HG03457 (cell line): Measurements from ENCODE around the gene ING4.
"Not testable (repeated sequence)": the region's sequence is repeated elsewhere in the genome, so short reads cannot be mapped to it uniquely, and the experiment has no call there.

ENCODE experiments used
- ATAC-seq: cut with Tn5 transposase; IDR thresholded peaks from one replicate; pipeline ENCODE4 v1.9.1; 2021; ENCODE audit warnings: moderate number of reproducible peaks; ENCODE audit not compliant: unreplicated experiment

ING4 gene

GRCh38 chr12:6662906-6663742 is at the start of gene ING4:
Gene ING4 (minus strand): TSS chr12:6663119. CDS start chr12:6663101, 18 bp downstream.
- peak; percentile 83 for ATAC-seq

DNA sequence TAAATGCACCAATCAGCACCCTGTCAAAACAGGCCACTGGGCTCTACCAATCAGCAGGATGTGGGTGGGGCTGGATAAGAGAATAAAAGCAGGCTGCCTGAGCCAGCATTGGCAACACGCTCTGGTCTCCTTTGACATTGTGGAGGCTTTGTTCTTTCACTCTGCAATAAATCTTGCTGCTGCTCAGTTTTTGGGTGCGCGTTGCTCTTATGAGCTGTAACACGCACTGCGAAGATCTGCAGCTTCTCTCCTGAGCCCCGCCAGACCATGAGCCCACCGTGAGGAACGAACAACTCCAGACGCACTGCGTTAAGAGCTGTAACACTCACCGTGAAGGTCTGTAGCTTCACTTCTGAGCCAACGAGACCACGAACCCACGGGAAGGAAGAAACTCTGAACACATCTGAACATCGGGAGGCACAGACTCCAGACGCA is 46.1 kb upstream of the ING4 start:
- no peak for ATAC-seq

DNA sequence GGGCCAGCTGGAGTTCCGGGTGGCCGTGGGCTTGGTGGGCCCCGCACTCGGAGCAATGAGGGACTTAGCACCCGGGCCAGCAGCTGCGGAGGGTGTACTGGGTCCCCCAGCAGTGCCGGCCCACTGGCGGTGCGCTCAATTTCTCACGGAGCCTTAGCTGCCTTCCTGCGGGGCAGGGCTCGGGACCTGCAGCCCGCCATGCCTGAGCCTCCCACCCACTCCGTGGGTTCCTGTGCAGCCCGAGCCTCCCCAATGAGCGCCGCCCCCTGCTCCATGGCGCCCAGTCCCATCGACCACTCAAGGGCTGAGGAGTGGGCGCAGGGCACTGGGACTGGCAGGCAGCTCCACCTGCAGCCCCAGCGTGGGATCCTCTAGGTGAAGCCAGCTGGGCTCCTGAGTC is 45.4 kb upstream of the ING4 start:
- ATAC-seq, result not testable (repeated sequence)

GRCh38 chr12:6703631-6704030 is 40.7 kb upstream of the ING4 start:
- no peak for ATAC-seq

- ATAC-seq, result no peak
These were observed 38.3 kb upstream of the ING4 start for GRCh38 chr12:6701078-6701768.

- no peak for ATAC-seq
These were observed 37.7 kb upstream of the ING4 start, which contains the start of gene PIANP for GRCh38 chr12:6700646-6701051. Gene PIANP (minus strand): TSS chr12:6700815. CDS start chr12:6698061, 2,754 bp downstream.

- no peak for ATAC-seq
These were observed 37.2 kb upstream of the ING4 start for GRCh38 chr12:6699989-6700645.

GRCh38 chr12:6699259-6699988 is 36.5 kb upstream of the ING4 start:
- ATAC-seq, result no peak

- ATAC-seq, result no peak
These were observed 35.6 kb upstream of the ING4 start for GRCh38 chr12:6698352-6699046.

DNA sequence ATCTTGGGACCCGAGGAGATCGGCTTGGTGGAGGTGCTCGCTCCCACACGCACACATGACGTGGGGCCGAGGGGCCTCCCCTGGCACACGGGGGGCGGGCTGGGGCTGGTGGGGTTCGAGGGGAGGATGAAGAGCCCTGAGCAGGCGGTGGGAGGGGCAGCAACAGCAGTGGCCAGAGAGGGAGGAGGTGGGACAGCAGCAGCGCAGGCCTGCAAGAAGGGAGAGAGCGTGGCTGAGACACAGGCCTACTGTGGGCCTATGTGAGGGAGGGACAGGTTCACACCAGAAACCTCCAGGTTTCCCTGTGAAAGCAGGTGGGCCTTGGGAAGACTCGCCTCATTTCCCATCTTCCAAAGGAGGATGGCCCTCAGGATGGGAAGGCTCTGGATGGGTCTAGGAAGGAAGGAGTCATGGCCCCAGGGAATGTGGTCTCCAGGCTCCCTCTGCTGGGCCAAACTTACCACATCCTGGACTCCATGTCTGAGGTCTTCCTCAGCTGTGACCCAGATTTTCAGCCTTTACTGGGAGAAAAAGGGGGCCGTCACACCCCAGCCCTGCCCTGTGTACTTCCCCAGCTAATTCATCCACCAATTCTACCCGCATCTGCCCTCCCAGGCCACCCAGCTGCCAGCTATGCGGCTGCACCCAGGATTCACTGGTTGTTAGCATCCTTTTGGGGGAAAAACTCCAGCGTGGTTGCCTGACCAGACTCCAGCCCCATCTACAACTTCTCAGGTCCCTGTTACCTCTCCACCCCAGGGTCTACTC is 34.8 kb upstream of the ING4 start:
- no peak for ATAC-seq

DNA sequence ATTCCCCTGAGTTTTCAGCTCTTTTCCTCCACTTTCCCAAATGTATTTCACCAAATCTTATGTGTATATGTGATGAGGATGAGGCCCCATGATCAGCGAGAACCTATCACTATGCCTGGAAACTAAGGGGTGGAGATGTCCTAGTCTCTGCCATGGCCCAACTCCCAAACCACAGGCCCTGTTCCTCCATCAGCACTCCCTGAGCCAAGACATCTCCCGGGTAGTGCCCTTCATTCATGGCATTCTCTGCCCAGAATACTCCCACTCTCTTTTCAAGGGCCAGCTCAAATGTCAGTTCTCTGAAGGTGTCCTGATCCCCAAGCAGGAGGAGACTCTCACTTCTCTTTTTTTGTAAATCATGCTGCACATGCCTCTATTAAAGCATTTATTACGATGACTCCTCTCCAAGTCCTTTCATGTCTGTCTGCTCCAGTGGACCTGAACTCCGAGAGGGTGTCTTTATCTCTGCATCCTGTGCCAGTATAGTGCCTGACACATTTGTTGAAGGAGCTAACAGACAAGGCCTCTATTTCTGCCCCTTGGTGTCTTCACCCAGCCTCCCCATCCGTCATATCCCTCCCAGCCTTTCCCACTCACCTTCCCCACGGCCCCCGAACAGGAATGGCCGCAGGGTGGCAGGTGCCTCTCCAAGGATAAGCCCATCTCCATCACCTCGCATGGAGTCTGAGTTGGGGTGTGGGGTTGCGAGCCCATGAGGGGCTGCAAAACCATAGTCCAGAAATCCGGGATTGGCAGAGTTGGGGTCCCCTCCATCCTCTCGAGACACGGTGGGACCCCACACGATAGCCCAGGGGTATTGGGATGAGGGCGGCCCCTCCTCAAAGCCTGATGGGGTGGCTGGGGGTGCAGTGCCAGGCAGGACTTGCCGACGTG is 34.0 kb upstream of the ING4 start:
- no peak for ATAC-seq

GRCh38 chr12:6695313-6696045 is 32.6 kb upstream of the ING4 start:
- ATAC-seq, result no peak

GRCh38 chr12:6694701-6695100 is 31.8 kb upstream of the ING4 start:
- ATAC-seq, result no peak

GRCh38 chr12:6693832-6694355 is 31.0 kb upstream of the ING4 start:
- ATAC-seq, result no peak

DNA sequence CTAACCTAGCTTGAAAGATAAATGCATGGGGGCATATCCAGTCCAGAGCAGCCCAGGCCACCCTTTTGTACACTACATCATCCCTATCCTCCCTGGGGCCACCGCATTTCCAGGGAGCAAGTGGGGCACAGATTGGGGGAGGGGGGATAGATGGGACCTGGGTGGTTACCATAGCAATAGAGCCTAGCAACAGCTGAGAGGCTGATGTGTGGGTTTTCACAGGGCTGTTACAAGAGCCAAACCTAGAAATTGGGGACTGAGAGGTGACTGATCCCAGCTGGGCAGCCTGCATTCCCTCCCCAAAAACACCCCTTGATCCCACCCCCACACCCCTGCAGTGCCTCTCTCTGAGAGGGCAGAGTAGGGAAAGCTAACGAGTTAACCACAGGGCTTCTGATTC is 30.0 kb upstream of the ING4 start:
- no peak for ATAC-seq

GRCh38 chr12:6691473-6691872 is 28.6 kb upstream of the ING4 start:
- ATAC-seq, result no peak

GRCh38 chr12:6688999-6689882 is 26.3 kb upstream of the ING4 start, which contains the start of gene ZNF384:
Gene ZNF384 (minus strand): TSS chr12:6689375. CDS start chr12:6679520, 9,855 bp downstream.
- ATAC-seq, result peak; percentile 70
